ENCODE results near the gene MED17.

MED17 gene

DNA sequence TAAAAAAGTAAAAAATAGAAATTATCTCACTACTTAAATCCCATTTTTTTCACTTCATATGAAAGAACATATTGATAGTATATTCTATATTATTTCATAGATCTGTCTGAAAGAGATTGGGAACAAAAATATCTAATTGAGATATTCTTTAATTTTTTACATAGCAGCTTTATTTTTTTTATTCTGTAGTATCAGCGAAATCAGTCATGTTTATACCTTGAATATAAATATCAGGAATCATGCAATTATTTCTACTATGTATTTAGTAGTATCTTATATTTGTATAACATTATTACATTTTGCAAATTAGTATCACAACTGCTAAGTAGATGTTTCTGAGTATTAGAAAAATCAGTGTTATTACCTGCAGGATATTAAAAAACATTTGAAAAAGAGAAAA, 22.2 kb upstream of the MED17 start:
- Histone ChIP-seq H3K79me2 (ENCODE audit: control insufficient read depth, insufficient read depth, low read length) (no peaks in the 10 kb centered on the region), H3K27ac (ENCODE audit: low read depth, low read length) (no peak overlapping the region), H3K4me2 (ENCODE audit: low read length) (no peak overlapping the region), H3K56ac (ENCODE audit: low read length) (no peak overlapping the region), H2AK5ac (ENCODE audit: low read length) (no peak overlapping the region), H3K4me3 (ENCODE audit: low read length) (no peak overlapping the region), H3K9ac (ENCODE audit: low read length) (no peak overlapping the region), H2BK120ac (ENCODE audit: low read depth, low read length) (no peak overlapping the region), H2BK5ac (ENCODE audit: low read length) (no peak overlapping the region), H3K18ac (ENCODE audit: low read length) (no peak overlapping the region), H3K79me1 (ENCODE audit: low read length) (no peaks in the 10 kb centered on the region), H4K5ac (ENCODE audit: low read length) (no peak overlapping the region), H2BK15ac (replicated peaks; ENCODE audit: low read depth) (no peak overlapping the region), H3K4me1 (ENCODE audit: control insufficient read depth, low read depth, low read length) (no peaks in the 10 kb centered on the region), H3K4ac (ENCODE audit: low read depth, low read length) (no peak overlapping the region), H3K36me3 (ENCODE audit: control insufficient read depth, insufficient read depth, low read length) (no peaks in the 10 kb centered on the region), H4K8ac (ENCODE audit: low read depth, low read length) (no peak overlapping the region), H3K27me3 (ENCODE audit: insufficient read depth, low read length, poor library complexity) (no peaks in the 10 kb centered on the region), H3K23ac (ENCODE audit: low read length) (no peak overlapping the region)
- no peak for DNase-seq
- no CpG with 5 or more reads among the region's 1 CpG for WGBS (ENCODE audit: extremely low coverage, insufficient coverage, low lambda C conversion rate)

DNA sequence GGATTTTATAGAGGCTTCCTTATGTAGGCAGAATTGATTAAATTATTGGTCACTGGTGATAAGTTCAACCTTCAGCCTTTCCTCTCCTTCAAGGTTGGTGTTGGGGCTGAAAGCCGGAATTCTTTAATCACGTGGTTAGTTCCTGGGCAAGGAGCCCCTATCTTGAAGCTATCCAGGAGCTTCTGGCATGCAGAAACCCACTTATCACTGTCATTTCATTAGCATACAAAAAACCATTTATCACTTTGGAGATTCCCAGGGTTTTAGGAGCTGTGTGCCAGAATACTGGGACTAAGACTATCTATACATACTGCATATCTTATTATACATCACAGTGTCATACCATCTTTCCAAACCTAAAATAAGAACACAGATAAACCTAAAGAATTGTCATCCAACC, 18.5 kb upstream of the MED17 start:
- no peaks in the 10 kb centered on the region for H3K36me3 ChIP-seq (ENCODE audit: control insufficient read depth, insufficient read depth, low read length)
- H3K4me2 ChIP-seq (ENCODE audit: low read length): no peak overlapping the region
- no peak overlapping the region for H2BK15ac ChIP-seq (replicated peaks; ENCODE audit: low read depth)
- peak overlapping the region; percentile 25 for H3K18ac ChIP-seq (ENCODE audit: low read length)
- H3K27me3 ChIP-seq (ENCODE audit: insufficient read depth, low read length, poor library complexity): no peaks in the 10 kb centered on the region
- no peaks in the 10 kb centered on the region for H3K79me1 ChIP-seq (ENCODE audit: low read length)
- no peak overlapping the region for H3K9ac ChIP-seq (ENCODE audit: low read length)
- no peak overlapping the region for H2BK120ac ChIP-seq (ENCODE audit: low read depth, low read length)
- no peak overlapping the region for H2AK5ac ChIP-seq (ENCODE audit: low read length)
- H3K56ac ChIP-seq (ENCODE audit: low read length): no peak overlapping the region
- H4K5ac ChIP-seq (ENCODE audit: low read length): no peak overlapping the region
- no peak overlapping the region for H3K4me3 ChIP-seq (ENCODE audit: low read length)
- peak; percentile 94 for DNase-seq
- H3K4ac ChIP-seq (ENCODE audit: low read depth, low read length): no peak overlapping the region
- H3K27ac ChIP-seq (ENCODE audit: low read depth, low read length): peak overlapping the region; percentile 60
- H3K23ac ChIP-seq (ENCODE audit: low read length): no peak overlapping the region
- H4K8ac ChIP-seq (ENCODE audit: low read depth, low read length): no peak overlapping the region
- H3K79me2 ChIP-seq (ENCODE audit: control insufficient read depth, insufficient read depth, low read length): no peaks in the 10 kb centered on the region
- H2BK5ac ChIP-seq (ENCODE audit: low read length): no peak overlapping the region
- peaks cover 3% of the 10 kb centered on the region for H3K4me1 ChIP-seq (ENCODE audit: control insufficient read depth, low read depth, low read length)
- no CpG with 5 or more reads among the region's 2 CpGs for WGBS (ENCODE audit: extremely low coverage, insufficient coverage, low lambda C conversion rate)

DNA sequence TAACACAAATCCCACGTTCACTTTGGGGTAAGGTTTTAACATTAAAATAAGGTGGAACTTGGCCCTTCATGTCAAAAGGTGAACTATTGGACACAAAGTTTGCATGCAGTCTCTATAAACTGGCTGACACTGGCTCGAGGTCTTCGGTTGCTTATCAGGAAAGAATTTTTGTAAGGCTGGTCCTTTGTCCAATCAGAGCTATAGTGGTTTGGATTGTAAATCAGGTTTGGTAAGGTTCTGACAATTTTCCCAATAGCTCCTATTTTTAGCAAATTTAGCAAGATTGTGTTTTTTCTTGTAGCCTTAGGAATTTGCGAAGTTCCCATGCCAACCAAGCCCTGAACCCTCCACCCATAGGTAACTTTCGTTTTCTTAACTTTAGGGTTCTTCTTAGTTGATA, 17.6 kb upstream of the MED17 start:
- H3K9ac ChIP-seq (ENCODE audit: low read length): no peak overlapping the region
- H3K79me1 ChIP-seq (ENCODE audit: low read length): no peaks in the 10 kb centered on the region
- no CpG with 5 or more reads among the region's 5 CpGs for WGBS (ENCODE audit: extremely low coverage, insufficient coverage, low lambda C conversion rate)
- H3K79me2 ChIP-seq (ENCODE audit: control insufficient read depth, insufficient read depth, low read length): no peaks in the 10 kb centered on the region
- peak overlapping the region; percentile 15 for H3K56ac ChIP-seq (ENCODE audit: low read length)
- H2AK5ac ChIP-seq (ENCODE audit: low read length): no peak overlapping the region
- H3K27ac ChIP-seq (ENCODE audit: low read depth, low read length): peak overlapping the region; percentile 33
- DNase-seq: no peak
- H4K8ac ChIP-seq (ENCODE audit: low read depth, low read length): no peak overlapping the region
- no peak overlapping the region for H3K4ac ChIP-seq (ENCODE audit: low read depth, low read length)
- H3K18ac ChIP-seq (ENCODE audit: low read length): no peak overlapping the region
- peak overlapping the region; percentile 37 for H2BK5ac ChIP-seq (ENCODE audit: low read length)
- no peak overlapping the region for H3K4me3 ChIP-seq (ENCODE audit: low read length)
- no peak overlapping the region for H2BK15ac ChIP-seq (replicated peaks; ENCODE audit: low read depth)
- H3K4me2 ChIP-seq (ENCODE audit: low read length): no peak overlapping the region
- peaks cover 4% of the 10 kb centered on the region for H3K4me1 ChIP-seq (ENCODE audit: control insufficient read depth, low read depth, low read length)
- no peaks in the 10 kb centered on the region for H3K36me3 ChIP-seq (ENCODE audit: control insufficient read depth, insufficient read depth, low read length)
- H3K27me3 ChIP-seq (ENCODE audit: insufficient read depth, low read length, poor library complexity): no peaks in the 10 kb centered on the region
- H4K5ac ChIP-seq (ENCODE audit: low read length): no peak overlapping the region
- H3K23ac ChIP-seq (ENCODE audit: low read length): no peak overlapping the region
- H2BK120ac ChIP-seq (ENCODE audit: low read depth, low read length): no peak overlapping the region

DNA sequence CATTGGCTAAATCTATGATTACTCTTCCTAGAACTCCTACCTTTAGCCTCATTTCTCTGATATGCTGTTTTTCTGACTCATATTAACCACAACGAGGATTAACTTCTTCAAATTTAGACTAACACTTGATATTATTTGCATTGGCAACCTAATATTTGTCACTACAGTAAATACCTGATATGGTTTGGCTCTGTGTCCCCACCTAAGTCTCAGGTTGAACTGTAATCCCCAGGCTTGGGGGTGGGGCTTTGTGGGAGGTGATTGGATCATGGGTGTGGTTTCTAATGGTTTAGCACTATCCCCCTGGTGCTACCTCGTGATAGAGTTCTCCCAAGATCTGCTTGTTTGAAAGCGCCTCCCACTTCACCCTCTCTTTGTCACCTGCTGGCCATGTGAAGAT, 17.1 kb upstream of the MED17 start:
- Histone ChIP-seq H3K56ac (ENCODE audit: low read length) (no peak overlapping the region), H3K4me3 (ENCODE audit: low read length) (no peak overlapping the region), H2AK5ac (ENCODE audit: low read length) (no peak overlapping the region), H3K4ac (ENCODE audit: low read depth, low read length) (no peak overlapping the region), H3K36me3 (ENCODE audit: control insufficient read depth, insufficient read depth, low read length) (no peaks in the 10 kb centered on the region), H3K23ac (ENCODE audit: low read length) (no peak overlapping the region), H2BK5ac (ENCODE audit: low read length) (no peak overlapping the region), H3K18ac (ENCODE audit: low read length) (no peak overlapping the region), H2BK120ac (ENCODE audit: low read depth, low read length) (no peak overlapping the region), H3K9ac (ENCODE audit: low read length) (no peak overlapping the region), H2BK15ac (replicated peaks; ENCODE audit: low read depth) (no peak overlapping the region), H4K5ac (ENCODE audit: low read length) (no peak overlapping the region), H4K8ac (ENCODE audit: low read depth, low read length) (no peak overlapping the region), H3K4me2 (ENCODE audit: low read length) (no peak overlapping the region), H3K4me1 (ENCODE audit: control insufficient read depth, low read depth, low read length) (peaks cover 4% of the 10 kb centered on the region), H3K79me2 (ENCODE audit: control insufficient read depth, insufficient read depth, low read length) (no peaks in the 10 kb centered on the region), H3K27ac (ENCODE audit: low read depth, low read length) (no peak overlapping the region), H3K79me1 (ENCODE audit: low read length) (no peaks in the 10 kb centered on the region), H3K27me3 (ENCODE audit: insufficient read depth, low read length, poor library complexity) (no peaks in the 10 kb centered on the region)
- WGBS (ENCODE audit: extremely low coverage, insufficient coverage, low lambda C conversion rate): no CpG with 5 or more reads among the region's 3 CpGs
- DNase-seq: peak; percentile 45

DNA sequence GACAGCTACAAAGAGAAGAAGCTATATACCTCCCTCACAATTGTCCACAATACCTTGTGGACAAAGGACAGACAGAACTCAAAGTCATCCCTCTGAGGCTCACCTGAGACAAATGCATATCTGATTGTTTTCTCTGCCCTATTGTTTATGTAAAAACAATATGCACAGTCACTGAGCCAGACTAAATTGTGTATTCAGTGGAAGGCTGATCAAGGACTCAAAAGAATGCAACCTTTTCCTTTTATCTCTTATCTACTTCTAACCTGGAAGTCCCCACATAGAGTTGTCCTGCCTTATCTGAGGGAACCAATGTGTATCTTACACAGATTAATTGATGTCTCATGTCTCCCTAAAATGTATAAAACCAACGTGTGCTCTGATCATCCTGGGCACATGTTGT, 13.9 kb upstream of the MED17 start:
- no peak overlapping the region for H4K5ac ChIP-seq (ENCODE audit: low read length)
- H2BK120ac ChIP-seq (ENCODE audit: low read depth, low read length): no peak overlapping the region
- no peak overlapping the region for H3K27ac ChIP-seq (ENCODE audit: low read depth, low read length)
- no peaks in the 10 kb centered on the region for H3K27me3 ChIP-seq (ENCODE audit: insufficient read depth, low read length, poor library complexity)
- no peak overlapping the region for H3K9ac ChIP-seq (ENCODE audit: low read length)
- H3K36me3 ChIP-seq (ENCODE audit: control insufficient read depth, insufficient read depth, low read length): no peaks in the 10 kb centered on the region
- peaks cover 4% of the 10 kb centered on the region for H3K4me1 ChIP-seq (ENCODE audit: control insufficient read depth, low read depth, low read length)
- no peak overlapping the region for H3K4me3 ChIP-seq (ENCODE audit: low read length)
- H3K4ac ChIP-seq (ENCODE audit: low read depth, low read length): no peak overlapping the region
- no CpG with 5 or more reads among the region's 1 CpG for WGBS (ENCODE audit: extremely low coverage, insufficient coverage, low lambda C conversion rate)
- DNase-seq: peak; percentile 93
- no peak overlapping the region for H3K4me2 ChIP-seq (ENCODE audit: low read length)
- no peak overlapping the region for H3K18ac ChIP-seq (ENCODE audit: low read length)
- H2AK5ac ChIP-seq (ENCODE audit: low read length): no peak overlapping the region
- H3K23ac ChIP-seq (ENCODE audit: low read length): no peak overlapping the region
- no peak overlapping the region for H4K8ac ChIP-seq (ENCODE audit: low read depth, low read length)
- no peak overlapping the region for H2BK15ac ChIP-seq (replicated peaks; ENCODE audit: low read depth)
- H2BK5ac ChIP-seq (ENCODE audit: low read length): peak overlapping the region; percentile 97
- peak overlapping the region; percentile 50 for H3K56ac ChIP-seq (ENCODE audit: low read length)
- H3K79me2 ChIP-seq (ENCODE audit: control insufficient read depth, insufficient read depth, low read length): no peaks in the 10 kb centered on the region
- no peaks in the 10 kb centered on the region for H3K79me1 ChIP-seq (ENCODE audit: low read length)

DNA sequence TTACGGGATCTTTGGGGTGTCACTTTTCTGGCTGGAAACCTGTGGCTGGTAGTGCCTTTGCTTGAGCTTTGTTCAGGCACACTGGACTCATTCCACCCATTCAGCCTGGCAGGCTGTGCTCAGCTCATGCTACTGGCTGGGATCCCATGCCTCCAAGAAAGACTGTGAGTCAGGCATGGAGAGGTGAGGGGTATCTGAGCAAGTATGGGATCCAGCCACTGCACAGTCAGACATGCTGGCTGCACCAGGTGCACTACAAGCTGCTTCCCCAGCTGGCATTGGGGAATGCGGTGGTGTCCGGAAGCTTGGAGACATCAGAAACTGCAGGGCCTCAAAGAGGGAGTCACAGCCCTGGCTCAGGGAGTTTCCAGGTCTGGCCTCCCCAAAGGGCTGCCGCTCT, 12.0 kb upstream of the MED17 start:
- Histone ChIP-seq H3K36me3 (ENCODE audit: control insufficient read depth, insufficient read depth, low read length) (no peaks in the 10 kb centered on the region), H3K4me1 (ENCODE audit: control insufficient read depth, low read depth, low read length) (peaks cover 4% of the 10 kb centered on the region), H2BK120ac (ENCODE audit: low read depth, low read length) (no peak overlapping the region), H3K18ac (ENCODE audit: low read length) (no peak overlapping the region), H3K4ac (ENCODE audit: low read depth, low read length) (no peak overlapping the region), H3K4me2 (ENCODE audit: low read length) (no peak overlapping the region), H2AK5ac (ENCODE audit: low read length) (no peak overlapping the region), H3K79me2 (ENCODE audit: control insufficient read depth, insufficient read depth, low read length) (no peaks in the 10 kb centered on the region), H3K56ac (ENCODE audit: low read length) (no peak overlapping the region), H3K23ac (ENCODE audit: low read length) (no peak overlapping the region), H4K5ac (ENCODE audit: low read length) (no peak overlapping the region), H3K27me3 (ENCODE audit: insufficient read depth, low read length, poor library complexity) (no peaks in the 10 kb centered on the region), H3K4me3 (ENCODE audit: low read length) (no peak overlapping the region), H3K79me1 (ENCODE audit: low read length) (no peaks in the 10 kb centered on the region), H2BK15ac (replicated peaks; ENCODE audit: low read depth) (no peak overlapping the region), H2BK5ac (ENCODE audit: low read length) (no peak overlapping the region), H4K8ac (ENCODE audit: low read depth, low read length) (no peak overlapping the region), H3K27ac (ENCODE audit: low read depth, low read length) (no peak overlapping the region), H3K9ac (ENCODE audit: low read length) (no peak overlapping the region)
- WGBS (ENCODE audit: extremely low coverage, insufficient coverage, low lambda C conversion rate): no CpG with 5 or more reads among the region's 4 CpGs
- no peak for DNase-seq

All from mesendoderm (in vitro differentiated cells).